Measurements from ENCODE around the gene DUSP8.

DUSP8 gene

DNA sequence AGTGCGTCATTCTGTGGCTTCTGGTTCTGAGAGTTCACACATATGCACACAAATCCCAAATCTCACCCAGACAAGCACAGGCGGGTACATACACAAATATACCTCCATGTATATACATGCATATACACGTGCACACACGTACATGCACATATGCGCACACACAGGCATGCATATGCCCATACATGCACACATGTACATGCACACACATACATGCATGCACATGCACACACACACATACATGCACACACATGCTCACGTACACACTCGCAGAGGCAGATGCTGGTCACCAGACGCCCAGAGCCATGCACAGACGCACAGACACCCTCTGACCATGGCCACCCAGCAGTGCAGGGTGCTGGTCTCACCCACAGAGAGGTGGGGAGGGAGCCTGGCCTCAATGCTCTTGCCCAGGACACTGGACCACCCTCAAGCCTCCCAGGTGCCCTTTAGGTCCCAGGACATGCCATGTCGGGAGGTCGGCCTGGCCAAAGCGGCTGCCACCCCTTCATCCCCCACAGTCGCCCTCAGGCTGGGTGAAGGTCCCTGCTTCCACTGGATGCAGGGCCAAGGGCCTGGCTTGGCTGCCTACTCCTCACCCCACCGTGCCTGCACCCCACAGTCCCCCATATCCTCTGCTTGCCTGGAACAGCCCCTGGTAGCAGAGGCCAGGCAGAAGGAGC lies 9.5 kb downstream of the DUSP8 start:
- Histone ChIP-seq H3K27ac (no peak overlapping the region), H3K4me3 (no peak overlapping the region)
- TF ChIP-seq, protein P1, sequence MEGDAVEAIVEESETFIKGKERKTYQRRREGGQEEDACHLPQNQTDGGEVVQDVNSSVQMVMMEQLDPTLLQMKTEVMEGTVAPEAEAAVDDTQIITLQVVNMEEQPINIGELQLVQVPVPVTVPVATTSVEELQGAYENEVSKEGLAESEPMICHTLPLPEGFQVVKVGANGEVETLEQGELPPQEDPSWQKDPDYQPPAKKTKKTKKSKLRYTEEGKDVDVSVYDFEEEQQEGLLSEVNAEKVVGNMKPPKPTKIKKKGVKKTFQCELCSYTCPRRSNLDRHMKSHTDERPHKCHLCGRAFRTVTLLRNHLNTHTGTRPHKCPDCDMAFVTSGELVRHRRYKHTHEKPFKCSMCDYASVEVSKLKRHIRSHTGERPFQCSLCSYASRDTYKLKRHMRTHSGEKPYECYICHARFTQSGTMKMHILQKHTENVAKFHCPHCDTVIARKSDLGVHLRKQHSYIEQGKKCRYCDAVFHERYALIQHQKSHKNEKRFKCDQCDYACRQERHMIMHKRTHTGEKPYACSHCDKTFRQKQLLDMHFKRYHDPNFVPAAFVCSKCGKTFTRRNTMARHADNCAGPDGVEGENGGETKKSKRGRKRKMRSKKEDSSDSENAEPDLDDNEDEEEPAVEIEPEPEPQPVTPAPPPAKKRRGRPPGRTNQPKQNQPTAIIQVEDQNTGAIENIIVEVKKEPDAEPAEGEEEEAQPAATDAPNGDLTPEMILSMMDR (IDR thresholded peaks at IDR 0.05), result no peak
- DNase-seq (ENCODE audit: low spot score), result no peak

DNA sequence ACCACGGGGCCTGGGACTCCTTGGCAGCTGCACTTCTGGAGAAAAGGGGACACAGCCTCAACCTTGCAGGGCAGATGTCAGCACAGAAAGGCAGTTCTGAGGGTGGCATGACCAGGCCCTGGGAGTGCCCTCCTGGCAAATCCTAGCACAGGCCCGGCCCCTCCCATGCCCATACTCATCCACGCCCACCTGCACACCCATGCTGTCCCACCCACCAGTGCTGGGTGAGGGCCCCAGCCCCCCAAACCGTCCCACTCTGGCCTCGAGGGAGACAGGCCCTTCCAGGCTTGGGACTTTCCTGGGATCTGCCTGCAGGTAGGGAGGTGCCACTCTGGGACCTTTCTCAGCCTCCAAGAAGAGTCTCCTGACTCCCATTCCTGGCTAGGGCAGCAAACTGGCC lies 10.1 kb downstream of the DUSP8 start:
- peak overlapping the region in 1 of 2 donors; percentile 100 for H3K27ac ChIP-seq
- DNase-seq (ENCODE audit: low spot score), result no peak
- H3K4me3 ChIP-seq, result no peak overlapping the region
- TF ChIP-seq, protein P1 (IDR thresholded peaks at IDR 0.05), result no peak

- TF ChIP-seq, protein P1 (IDR thresholded peaks at IDR 0.05), result no peak
- DNase-seq (ENCODE audit: low spot score), result no peak
- H3K27ac ChIP-seq, result peak overlapping the region; percentile 97 to 100
- H3K4me3 ChIP-seq, result no peak overlapping the region
Measured at GRCh38 chr11:1561266-1561665, 10.8 kb downstream of the DUSP8 start.

DNA sequence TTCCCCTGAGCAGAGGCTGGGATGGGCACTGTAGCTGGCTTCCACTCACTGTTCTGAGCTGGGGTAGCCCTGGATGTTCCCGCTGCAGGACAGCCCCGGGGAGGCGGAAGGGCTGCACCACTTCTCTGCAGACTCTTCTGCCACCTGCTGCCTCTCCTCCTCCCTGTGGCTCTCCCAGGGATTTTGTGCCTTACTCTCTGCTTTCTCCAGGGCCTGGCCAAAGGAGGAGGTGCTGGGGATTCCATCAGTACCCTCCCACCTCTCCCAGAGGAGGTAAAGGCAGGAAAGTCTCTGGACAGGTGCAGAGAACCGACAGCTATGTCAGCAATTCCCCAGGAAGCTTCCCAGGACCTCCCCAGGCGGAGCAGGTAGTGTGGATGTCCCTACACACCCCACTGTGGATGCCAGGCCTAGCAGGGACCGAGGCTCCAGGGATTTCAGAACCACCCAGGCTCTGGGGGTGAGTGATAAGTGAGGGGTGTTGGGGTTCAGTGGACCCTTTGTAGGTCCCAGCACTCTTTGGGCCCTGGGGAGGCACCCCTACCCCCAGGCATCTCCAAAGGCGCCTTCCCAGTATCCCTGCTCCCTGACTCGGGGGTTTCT lies 11.3 kb downstream of the DUSP8 start:
- H3K27ac ChIP-seq, result peak overlapping the region; percentile 97 to 100
- TF ChIP-seq, protein P1 (IDR thresholded peaks at IDR 0.05), result no peak
- no peak for DNase-seq (ENCODE audit: low spot score)
- H3K4me3 ChIP-seq, result no peak overlapping the region

DNA sequence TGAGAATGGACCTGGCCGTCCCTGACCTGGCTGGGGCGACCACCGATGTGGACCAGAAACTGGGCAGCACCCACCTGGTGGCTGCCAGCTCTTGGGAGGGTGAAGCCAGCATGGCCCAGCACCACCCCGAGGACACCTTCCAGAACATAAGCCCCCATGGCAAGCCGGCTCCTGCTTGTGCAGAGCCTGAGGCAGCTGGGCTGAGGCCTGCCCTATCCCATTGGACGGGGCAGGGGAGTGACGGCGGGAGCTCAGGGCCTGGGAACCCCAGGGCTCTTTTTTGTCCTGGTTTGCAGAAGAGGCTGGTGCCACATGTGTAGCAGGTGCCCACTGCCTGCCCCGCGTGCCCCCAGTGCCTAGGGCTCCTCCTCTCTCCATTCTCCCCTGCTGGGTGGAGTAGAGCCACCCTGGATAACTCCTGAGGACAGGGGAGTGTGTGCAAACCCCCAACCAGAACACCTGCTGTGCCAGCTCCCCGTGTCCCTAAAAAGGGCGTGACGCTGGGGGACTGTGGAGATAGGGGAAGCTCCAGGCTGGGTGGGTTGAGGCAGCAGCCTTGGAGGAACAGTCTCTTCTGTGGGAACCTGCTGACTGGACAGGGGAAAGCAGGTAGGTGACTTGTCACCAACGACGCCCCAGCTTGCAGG lies 11.9 kb downstream of the DUSP8 start:
- no peak for DNase-seq (ENCODE audit: low spot score)
- no peak overlapping the region for H3K4me3 ChIP-seq
- TF ChIP-seq, protein P1 (IDR thresholded peaks at IDR 0.05), result no peak
- H3K27ac ChIP-seq, result peak overlapping the region; percentile 97 to 100

GRCh38 chr11:1559111-1559951 lies 12.7 kb downstream of the DUSP8 start:
- DNase-seq (ENCODE audit: low spot score), result peak; percentile 98
- peak overlapping the region; percentile 97 to 100 for H3K27ac ChIP-seq
- peak overlapping the region; percentile 62 for H3K4me3 ChIP-seq
- TF ChIP-seq, protein P1 (IDR thresholded peaks at IDR 0.05), result no peak

Measured in coronary artery (tissue), 2 donors.